GM23338 (cell line): ENCODE measurements around the gene STK39.

Experiments used
- CREB1 ChIP-seq: fragments of 250-450 bp; sonication (Bioruptor Pico); IDR thresholded peaks from 2 replicates; pipeline ENCODE4 v1.5.0; 2020; ENCODE audit warnings: low read depth, mild to moderate bottlenecking, moderate library complexity
- CTCF ChIP-seq, 2 experiments: fragments of 200-600 bp in 1 of 2; sonication (generic) in 1 of 2; conservative IDR thresholded peaks; 2 replicates each; pipeline versions ENCODE4 v1.5.1 to v1.6.1; 2016 to 2017; ENCODE audit warnings: antibody characterized with exemption in 2 of 2, low read depth in 2 of 2, mild to moderate bottlenecking in 2 of 2, moderate library complexity in 1 of 2
- EZH2 ChIP-seq: fragments of 200-600 bp; sonication (generic); IDR thresholded peaks from one replicate; pipeline ENCODE4 v1.8.0; 2017; ENCODE audit warnings: antibody characterized with exemption, mild to moderate bottlenecking, low read depth; ENCODE audit not compliant: unreplicated experiment
- EZH2phosphoT487 ChIP-seq: fragments of 200-600 bp; sonication (generic); IDR thresholded peaks from one replicate; pipeline ENCODE4 v1.8.1; 2018; ENCODE audit warnings: antibody characterized with exemption; ENCODE audit not compliant: unreplicated experiment
- JUNB ChIP-seq: IDR thresholded peaks from one replicate; pipeline ENCODE4 v1.6.1; 2016; ENCODE audit warnings: antibody characterized with exemption; ENCODE audit not compliant: unreplicated experiment
- POLR2AphosphoS5 ChIP-seq: IDR thresholded peaks from 2 replicates; pipeline ENCODE4 v1.6.1; 2016; ENCODE audit warnings: antibody characterized with exemption, low read depth
- REST ChIP-seq: IDR thresholded peaks from one replicate; pipeline ENCODE4 v1.6.1; 2018; ENCODE audit warnings: antibody characterized with exemption; ENCODE audit not compliant: unreplicated experiment
- STAT1 ChIP-seq: IDR thresholded peaks from one replicate; pipeline ENCODE4 v1.6.1; 2016; ENCODE audit warnings: antibody characterized with exemption; ENCODE audit not compliant: unreplicated experiment

- TF ChIP-seq CTCF (conservative IDR thresholded peaks at IDR 0.05; ENCODE audit: low read depth in 2 of 2) (no peak), REST (no peak), EZH2 (no peak), STAT1 (no peak), CREB1 (CRISPR knock-in tag) (no peak), POLR2AphosphoS5 (no peak), JUNB (no peak), EZH2phosphoT487 (no peak)
These were observed 52.4 kb downstream of the STK39 start for GRCh38 chr2:168194784-168195522.
